ENCODE data around the gene SLC6A18.

The SLC6A18 gene

GRCh38 chr5:1203968-1204692 is 21.1 kb upstream of the SLC6A18 start:
- no peak for DNase-seq

- DNase-seq, result peak; percentile 37
These were observed 20.4 kb upstream of the SLC6A18 start for GRCh38 chr5:1204693-1205242.

- DNase-seq, result no peak
These were observed 19.7 kb upstream of the SLC6A18 start for GRCh38 chr5:1205255-1206180.

- no peak for DNase-seq
These were observed 18.4 kb upstream of the SLC6A18 start for GRCh38 chr5:1206521-1207412.

- no peak for DNase-seq
These were observed 17.6 kb upstream of the SLC6A18 start for GRCh38 chr5:1207555-1207954.

- DNase-seq, result no peak
These were observed 16.9 kb upstream of the SLC6A18 start for GRCh38 chr5:1208221-1208742.

- no peak for DNase-seq
These were observed 16.3 kb upstream of the SLC6A18 start for GRCh38 chr5:1208743-1209488.

- no peak for DNase-seq
These were observed 15.7 kb upstream of the SLC6A18 start for GRCh38 chr5:1209489-1209852.

GRCh38 chr5:1209896-1210776 is 15.0 kb upstream of the SLC6A18 start:
- DNase-seq, result no peak

- DNase-seq, result no peak
These were observed 14.3 kb upstream of the SLC6A18 start for GRCh38 chr5:1210832-1211251.

- no peak for DNase-seq
These were observed 13.5 kb upstream of the SLC6A18 start for GRCh38 chr5:1211701-1212100.

- DNase-seq, result no peak
These were observed 12.9 kb upstream of the SLC6A18 start for GRCh38 chr5:1212271-1212670.

- DNase-seq, result no peak
These were observed 12.3 kb upstream of the SLC6A18 start for GRCh38 chr5:1212881-1213280.

GRCh38 chr5:1213508-1214162 is 11.5 kb upstream of the SLC6A18 start:
- DNase-seq, result no peak

- no peak for DNase-seq
These were observed 10.8 kb upstream of the SLC6A18 start for GRCh38 chr5:1214163-1214935.

GRCh38 chr5:1214936-1215220 is 10.3 kb upstream of the SLC6A18 start:
- no peak for DNase-seq

GRCh38 chr5:1215320-1216096 is 9.7 kb upstream of the SLC6A18 start:
- no peak for DNase-seq

- no peak for DNase-seq
These were observed 8.8 kb upstream of the SLC6A18 start for GRCh38 chr5:1216211-1216917.

All from DMS 273 treated with DMSO at 0.1 percent for 48 hours (cell line).